Fibroblast of skin of right biceps (primary cell): ENCODE measurements around the gene CDH22.

Experiments
- DNase-seq: peaks from one replicate; pipeline ENCODE4 v3.0.0-alpha.2; 2013

CDH22 gene

DNA sequence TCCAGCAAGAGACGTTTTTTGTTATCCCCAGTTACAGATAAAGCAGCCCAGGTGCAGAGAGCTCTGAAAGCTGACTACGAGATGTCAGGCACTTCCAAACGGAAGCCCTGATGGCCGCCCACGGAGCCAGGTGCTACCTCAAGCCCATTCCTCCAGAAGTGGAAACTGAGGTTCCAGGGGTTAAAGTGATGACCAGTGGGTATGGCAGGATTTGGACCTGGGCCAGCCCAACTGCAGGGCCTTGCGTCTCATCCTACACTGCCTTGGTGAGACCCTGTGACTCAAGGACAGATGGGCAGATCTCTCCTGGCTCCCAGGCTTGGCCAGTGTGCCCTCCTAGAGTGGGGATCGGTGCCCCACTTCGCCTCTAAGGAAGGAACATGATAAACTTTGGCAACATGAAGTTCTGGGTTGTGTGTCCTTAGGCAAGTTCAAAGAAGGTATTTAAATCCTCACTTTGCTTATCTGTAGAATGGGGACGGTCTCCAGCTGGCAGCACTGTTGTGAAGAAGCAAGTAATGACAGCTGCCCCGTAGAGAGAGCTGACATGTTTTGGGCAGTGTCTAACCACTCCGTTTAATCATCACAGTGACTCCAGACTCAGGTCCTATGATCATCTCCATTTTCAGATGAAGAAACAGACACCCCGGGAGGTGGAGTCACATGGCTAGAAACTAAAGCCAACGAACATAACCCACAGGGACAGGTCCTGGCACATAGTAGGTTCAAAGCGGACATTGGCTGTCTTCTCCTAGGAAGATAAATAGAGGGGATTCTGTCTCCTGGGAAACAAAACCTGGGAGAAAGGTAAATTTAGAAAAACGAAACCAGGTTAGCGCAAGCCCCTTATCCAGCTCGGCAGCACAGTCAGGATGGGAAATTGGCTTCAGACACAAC lies 34.4 kb upstream of the CDH22 start:
- no peak for DNase-seq

DNA sequence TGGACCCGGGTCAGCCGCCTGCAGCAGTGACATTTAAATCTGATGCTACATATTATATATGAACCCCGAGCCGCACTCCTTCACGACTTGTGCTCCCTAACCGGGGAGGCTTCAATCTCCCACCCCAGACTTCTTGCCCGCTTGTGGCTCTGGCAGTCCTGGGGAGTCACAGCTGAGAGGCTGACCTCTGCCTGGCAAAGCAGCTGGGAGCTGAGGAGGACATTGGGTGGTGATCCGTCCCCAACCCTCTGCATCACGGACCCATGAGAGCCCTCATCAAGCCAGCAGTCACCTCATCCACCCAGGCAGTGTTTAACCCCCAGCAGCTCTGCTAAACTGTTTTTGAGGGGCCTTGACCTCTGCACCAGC lies 33.7 kb upstream of the CDH22 start:
- no peak for DNase-seq

DNA sequence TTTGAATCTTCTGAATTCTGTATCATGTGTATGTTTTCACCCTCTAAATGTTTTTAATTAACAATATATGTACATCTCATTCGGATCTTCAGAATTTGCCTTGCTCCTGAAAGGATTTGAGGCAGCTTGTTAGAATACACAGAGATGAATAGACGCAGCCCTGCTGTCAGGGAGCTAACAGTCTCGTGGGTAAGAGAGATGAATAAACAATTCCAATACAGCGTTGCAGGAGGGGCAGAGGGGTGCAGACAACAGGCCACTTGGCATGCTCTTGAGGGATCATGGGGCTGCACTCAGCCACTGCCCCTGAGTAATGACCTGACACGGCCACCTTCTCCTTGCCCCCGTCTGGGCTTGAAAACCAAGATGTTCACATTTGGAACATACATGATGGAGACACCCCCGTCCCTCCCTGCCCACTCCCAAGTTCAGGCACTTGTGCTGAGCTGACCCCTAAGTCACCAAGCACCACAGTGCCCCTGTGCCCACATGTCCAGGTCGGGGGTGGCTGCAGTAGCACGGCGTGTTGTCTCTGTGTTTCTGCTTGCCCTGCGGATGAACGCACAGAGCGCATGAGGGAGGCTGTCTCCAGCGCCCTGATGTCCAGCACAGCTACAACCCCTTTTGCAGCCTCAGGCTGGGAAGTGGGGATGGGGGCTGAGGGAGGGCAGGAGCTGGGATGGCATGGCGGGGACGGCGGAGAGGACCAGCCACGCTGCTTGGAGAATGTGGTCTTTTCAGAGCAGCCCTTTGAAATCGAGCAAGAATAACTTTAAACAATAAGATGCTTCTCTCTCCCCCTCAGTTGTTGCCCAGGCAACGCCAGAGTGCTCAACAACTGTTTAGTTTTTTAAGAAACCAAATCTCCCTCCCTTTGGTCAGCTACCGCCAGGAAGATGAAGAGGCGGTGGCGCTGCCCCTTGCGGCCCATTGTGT lies 33.0 kb upstream of the CDH22 start:
- DNase-seq = no peak

DNA sequence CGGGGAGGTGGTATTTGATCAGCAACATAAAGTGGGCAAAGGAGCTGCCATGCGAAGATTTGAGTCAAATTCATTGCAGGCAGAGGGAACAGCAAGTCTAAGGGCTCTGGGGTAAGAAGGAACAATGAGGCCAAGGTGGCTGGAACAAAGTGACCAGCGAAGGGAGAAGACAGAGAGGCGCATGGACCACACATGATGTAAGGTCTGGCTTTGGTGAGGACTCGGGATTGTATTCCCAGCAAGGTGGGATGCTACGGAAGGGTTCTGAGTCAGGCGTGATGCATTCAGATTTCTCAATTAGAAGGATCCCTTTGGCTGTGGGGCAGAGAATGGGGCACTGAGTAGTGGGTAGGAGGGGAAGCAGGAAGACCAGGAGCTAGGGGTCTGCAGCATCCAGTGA lies 30.7 kb upstream of the CDH22 start:
- DNase-seq = no peak

DNA sequence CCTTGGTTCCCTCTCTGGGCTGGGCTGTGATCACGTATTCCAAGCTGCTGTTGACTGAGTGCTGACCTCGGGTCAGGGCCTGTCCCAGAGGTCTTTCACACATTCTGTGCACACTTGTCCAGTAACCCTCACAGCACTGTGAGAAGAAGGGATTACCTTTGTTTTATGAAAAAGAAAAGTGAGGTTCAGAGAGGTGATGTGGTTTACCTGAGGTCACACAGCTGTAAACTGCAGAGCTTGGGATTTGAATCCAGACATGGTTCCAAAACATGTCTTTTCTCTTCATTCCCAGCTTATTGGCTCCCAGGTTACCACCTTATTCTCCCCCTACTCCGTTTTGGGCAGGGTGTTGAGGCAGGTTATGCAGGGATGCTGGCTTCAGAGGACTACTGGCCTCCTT lies 28.4 kb upstream of the CDH22 start:
- DNase-seq = no peak

DNA sequence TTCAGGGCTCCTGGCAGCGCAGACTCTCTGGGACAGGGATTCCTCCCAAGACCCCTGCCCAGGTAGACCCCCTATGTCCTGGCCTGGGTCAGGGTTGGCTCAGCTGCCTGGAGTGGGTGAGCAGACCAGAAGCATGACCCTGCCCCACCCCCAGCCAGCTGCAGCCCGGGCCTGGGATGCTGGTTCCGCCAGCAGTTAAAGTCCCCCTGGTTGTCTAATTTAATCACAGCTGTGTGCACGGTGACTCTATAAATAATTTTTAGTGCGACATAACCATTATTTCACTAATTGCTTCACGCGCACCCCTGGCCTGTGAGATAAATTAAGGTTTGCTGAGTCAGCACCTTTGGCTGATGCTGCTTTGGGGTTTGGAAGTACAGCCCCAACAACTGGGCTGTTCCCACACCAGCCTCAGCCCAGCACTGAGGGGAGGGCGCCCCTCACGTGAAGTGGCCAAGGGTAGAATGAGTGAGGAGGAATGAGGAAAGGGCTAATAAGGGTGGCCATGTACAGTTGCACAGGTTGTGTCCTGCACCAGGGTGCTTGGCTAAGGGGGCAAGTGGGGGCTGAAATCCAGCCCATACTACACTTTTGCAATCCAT lies 26.1 kb upstream of the CDH22 start:
- no peak for DNase-seq

DNA sequence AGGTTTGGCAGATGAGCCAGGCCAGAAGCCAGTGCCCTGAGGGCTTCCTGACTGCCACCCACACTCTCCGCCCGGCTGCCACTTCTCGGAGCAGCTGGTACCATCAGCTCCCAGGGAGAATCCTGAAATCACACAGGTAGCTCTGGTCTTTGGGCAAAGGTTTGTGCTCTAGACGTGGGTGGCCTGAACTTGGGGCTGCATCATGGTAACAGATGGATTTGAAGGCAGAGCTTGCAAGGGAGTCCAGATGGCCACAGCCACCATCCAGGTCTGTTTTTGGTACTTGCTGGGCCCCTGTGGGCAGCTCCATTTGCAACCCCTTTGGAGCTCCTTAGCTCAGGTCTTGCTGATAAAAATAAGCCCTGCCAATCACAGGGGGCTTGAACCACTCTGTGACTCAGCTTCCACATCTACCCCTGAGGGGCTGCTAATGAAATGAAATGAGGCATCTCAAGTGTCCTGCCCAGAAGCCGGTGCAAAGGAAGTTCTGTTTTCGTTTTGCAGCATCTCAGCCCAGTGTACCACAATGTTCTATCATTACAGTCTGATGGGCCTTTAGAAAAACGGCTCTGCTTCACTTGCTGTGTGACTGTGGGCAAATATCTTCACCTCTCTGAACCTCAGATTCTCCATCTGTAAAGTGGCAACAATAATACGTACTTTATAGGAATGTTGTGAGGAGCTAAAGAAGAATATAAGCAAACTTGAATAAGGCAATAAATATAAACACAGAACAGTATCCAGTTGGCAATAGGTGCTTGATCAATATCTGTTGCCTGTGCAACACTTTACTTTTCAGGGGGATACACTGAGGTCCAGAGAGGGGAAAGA lies 25.1 kb upstream of the CDH22 start:
- no peak for DNase-seq

DNA sequence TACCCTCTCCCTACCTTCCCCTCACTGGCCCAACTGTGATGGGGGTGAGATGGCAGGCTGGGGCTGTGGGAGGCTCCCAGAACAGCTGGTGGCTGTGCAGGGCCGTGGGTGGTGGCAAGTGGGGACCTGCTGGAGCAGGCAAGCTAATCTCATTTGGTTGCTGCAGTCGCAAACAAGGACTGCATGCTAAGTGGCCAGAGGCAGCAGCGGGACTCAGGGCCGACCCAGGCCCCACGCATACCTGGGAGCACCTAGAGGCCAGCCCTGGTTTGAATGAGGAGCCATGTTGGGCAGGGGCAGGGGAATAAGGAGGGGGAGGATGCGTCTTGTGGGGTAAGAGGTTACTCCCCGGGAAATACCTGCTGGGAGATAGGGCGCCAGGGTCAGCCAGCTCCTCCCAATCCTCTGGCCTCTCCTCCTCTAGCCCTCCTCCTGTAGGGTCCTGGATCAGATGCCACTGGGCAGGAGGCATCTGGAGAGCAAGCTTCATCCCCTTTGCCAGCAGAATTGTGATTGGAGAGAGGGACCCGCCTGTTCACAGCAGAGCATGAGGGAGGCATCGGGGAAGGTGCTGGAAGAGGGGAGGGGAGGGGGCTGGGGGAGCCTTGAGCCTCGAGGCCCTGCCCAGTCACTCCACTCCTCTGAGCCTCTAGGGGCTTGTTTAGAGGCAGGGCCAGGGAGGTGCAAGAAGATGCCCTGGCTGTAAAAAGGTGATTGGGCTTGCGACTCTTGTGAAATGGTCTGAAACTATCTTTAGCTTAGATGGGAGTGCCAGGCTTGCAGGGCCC lies 24.3 kb upstream of the CDH22 start:
- no peak for DNase-seq

DNA sequence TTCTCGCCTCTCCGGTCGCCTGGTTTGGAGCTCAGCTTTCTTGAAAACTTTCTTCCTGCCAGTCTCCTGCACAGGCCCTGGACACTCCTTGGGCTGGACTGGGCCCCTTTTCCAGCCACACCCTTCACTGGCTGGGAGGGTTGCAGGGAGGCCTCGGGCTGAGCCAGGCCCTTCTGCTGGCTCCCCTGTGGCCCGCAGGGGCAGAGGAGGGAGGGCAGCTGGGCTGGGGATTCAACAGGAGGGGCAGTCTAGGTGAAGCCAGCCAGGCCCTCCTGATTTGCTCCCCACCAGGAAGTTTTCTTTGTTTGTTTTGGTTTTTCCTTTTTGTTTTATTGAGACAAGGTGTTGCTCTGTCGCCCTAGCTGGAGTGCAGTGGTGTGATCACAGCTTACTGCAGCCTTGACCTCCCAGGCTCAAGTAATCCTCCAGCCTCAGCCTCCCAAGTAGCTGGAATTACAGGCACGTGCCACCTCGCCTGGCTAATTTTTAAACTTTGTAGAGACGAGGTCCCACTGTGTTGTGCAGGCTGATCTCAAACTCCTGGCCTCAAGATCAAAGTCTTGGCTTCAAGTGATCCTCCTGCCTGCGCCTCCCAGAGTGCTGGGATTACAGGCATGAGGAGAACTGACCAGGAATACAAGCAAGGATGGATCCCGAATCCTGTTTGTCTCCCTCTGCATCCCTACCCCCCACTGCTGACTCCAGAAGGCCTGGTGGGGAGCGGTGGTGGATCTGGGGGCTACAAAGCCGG lies 23.5 kb upstream of the CDH22 start:
- DNase-seq = no peak

DNA sequence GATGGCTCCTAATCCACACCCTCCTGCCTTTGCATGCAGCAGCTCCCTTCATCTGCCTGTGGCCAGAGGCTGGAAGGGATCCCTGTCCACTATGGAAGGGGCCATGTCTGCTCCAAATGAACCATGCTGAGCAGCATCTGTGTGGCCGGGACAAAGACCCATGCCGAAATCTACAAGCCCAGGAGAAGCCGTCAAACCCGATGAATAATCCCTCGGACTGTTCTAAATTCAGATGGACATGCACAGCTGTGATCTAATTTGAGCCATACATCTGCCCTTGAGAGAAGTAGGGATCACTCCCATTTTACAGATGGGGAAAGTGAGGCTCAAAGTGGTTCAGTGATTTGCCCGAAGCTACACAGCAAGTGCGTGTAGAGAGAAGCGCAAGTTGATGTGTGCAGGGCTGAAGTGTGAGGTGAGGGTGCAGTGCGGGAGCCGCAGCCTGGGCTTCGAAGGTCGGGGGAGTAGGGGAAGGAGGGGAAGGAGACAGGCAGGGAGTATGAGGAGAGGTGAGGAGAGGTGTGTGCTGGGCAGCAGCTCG lies 22.6 kb upstream of the CDH22 start:
- DNase-seq = no peak

DNA sequence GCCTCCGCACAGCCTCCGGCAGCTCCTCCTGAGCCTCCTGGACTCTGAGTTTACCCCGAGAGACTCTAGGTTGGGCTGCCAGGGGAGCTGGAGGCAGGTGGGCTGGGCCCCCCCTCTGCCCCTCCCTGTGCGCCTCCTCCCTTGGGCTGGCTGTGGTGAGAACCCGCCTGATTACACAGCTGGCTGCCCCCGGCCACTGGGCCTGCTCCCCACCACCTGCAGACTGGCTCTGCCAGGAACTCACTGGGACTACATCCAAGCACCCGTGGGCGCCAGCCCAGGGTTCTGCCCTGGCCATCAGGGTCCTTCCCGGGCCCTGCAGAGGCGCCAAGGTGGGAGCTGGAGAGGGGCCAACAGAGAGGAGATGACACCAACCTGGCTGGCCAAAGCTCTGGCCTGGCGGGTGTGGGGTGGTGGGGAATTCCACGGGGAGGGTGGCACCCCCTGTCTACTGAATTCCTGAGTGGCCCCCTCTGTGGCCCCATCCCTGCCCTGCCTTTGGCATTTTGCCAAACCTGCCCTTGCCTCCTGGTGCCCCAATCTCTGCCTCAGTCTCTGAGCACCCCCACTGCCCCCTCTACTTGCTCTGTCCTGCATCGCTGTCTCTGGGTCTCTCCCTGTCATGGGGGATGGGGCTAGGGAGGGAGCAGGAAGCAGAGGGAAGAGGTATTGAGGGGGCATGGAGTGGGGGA lies 21.9 kb upstream of the CDH22 start:
- DNase-seq = no peak

DNA sequence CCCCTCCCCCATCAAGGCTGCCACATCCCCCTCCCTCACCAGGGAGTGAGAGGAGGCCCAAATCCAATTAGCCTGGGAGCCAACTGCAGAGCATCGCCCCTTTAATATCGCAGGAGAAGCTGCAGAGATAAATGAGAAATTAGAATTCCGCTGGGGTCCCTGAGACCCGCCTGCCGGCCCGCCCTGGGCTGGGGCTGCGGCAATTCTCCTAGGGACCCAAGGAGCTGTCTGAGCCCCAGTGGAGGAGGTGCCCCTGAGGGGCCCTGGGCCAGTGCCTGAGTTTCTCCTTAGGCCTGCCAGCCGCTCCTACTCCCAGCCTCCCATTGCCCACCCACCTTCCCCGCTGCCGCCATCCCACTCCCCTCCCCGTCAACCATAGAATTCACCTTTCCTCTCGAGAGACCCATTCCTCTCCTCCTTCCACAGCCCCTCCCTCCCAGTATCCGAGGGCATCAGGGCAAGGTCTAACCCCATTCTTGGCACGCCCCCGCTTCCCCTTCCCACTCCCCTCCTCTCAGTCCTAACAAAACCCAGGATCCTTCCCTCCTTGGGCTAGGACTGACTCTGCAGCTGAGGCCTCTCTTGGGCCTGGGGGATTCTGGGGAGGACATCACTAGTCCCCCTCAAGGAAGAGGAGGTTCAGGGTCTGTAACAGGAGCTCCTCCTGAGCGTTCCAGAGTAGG lies 20.0 kb upstream of the CDH22 start:
- no peak for DNase-seq

DNA sequence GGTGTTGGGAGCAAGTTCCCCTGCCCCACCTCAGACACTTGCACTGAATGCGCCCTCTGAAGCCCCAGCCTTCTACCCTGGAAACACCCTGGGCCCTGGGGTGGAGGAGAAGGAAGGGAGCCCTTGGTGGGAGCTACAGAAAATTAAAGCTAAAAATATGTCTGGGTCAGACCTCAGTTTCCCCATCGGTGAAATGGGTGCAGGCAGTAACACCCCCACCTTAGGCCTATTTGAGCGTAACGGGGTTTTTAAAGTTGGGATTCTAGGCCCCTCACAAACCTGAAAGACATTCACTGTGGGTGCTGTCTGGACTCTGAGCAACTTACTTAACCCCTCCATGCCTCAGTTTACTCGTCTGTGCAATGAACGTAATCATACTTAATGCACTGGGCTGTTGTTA lies 19.3 kb upstream of the CDH22 start:
- DNase-seq = no peak

DNA sequence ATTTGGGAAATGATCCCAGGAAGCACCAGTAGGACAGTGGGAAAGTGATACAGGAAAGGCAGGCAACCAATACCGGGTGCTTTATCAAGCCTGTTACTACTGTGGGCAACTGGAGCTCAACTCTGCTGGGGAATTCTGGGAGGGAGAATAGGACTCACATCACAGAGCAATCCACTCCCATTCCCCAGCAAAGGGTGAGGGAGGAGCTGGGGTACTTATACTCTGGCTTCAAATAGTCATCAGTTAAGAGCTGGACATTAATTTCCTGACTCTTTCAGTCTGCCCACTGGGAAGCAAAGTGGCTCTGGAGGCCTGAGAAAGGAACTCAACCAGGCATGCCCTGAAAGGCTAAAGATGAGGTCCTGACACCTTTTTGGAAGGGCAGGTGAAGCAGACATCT lies 17.5 kb upstream of the CDH22 start:
- no peak for DNase-seq

DNA sequence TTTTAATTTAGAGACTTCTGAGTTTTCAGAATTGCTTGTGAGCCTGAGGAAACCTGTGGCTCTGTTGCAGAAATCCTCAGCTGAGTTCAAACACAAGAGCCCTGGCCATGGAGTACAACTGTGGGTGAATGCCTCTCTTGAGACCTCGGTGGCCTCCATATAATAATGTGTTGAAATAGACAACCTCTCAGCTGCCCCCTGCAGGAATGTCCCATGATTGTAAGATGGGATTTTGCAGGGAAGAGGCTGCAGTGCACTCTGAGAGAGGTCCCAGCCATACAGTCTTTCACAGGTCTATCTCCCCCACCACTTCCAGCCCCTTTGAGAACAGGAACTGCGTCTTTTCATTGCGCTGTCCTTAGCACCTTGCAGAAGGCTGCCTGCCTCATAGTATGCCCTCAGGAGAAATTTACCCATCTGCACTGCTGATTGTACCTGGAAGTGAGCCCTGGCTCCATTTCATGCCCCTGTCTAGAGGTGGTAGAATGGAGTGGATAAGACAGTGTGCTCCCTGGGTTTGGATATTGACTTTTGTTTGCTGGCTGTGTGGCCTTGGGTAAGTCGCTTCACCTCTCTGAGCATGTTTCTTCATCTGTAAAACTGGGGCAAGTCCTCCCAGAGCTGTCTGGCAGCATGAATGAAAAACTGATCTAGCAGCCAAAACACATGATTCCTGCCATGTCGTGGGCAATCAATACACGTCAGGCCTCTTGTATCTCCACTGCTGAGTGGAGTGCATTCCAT lies 16.8 kb upstream of the CDH22 start:
- no peak for DNase-seq

DNA sequence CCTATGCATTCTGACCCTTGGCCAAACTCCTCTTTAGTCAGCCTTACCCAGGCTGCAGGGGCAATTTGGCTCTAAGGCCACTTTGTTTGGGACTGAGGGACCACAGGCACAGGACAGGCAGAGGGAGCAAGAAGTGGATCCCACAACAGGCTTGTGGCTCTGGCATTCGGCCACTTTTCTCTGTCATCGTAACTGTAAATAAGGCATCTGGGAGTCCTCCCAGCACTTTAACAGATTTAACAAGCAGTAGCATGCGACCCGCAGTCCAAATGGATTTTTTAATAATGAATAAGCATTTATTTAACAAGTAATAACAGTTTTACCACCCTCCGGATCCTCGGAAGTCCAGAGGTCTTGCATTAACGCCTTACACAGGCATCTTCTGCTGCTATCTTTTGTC lies 16.1 kb upstream of the CDH22 start:
- no peak for DNase-seq

DNA sequence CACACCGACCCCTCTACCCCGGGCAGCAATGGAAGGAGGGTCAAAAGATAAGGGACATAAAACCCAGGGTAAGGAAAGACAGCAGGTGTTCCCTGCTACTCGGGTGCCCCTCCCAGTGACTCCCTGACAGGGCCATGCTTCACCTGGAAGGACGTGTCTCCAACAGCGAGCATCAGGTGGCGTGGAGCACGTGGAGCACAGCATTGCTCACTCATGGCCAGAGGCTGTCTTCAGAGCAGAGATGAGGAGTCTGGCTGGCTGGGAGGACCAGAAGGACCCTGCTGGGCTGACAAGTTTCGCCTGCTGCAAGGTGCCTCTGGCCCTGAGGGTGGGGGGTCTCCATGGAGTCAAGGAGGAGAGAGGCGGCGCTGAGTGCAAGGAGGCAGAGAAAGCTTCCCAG lies 15.3 kb upstream of the CDH22 start:
- no peak for DNase-seq

DNA sequence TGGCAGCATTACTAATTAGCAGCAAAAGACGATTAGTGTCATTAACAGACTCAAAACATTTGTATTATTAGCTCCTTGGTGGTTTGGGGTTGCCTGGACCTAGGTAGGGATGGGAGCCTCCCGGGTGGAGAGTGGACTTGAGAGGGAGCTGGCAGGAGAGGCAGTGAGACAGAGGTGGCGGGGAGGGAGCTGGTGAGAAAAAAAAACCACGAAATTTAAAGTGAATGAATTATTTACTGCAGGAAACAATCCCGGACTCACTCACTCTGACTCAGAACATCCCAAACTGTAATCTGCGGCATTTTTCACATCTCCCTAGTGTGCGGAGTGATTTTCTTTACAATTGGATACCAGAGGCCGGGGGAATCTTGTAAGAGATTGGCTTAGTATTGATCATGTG lies 14.3 kb upstream of the CDH22 start:
- no peak for DNase-seq

DNA sequence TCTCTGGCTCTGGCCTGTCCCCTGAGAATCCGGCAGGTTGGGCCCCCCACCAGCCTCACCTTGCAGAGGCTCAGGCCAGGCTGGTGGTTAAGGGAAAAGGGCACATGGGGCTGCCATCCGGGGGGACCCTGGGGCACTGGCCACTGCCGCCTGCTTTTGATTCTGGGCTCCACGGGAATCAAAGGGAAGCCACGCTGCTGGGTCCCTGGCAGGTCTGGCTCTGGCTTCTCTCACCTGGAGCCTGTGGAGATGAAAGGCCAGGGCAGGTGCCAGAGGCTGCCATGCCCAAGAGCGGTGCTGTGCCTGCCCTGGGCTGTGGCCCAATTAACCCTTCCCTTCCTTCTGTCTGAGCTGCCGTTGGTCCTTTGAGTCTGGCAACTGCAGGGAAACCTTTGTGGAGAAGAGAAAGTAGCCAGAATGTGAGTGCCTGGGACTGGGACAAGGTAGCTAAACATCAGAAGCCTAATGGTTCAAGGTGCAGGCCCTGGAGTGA lies 9.4 kb upstream of the CDH22 start:
- DNase-seq = no peak
